ENCODE data around the gene DPM2.
A peak's percentile ranks its signal among the peaks of the same experiment; 100 is the strongest.

DPM2 gene

GRCh38 chr9:127953768-127954505, 16.3 kb upstream of the DPM2 start:
- DNase-seq: no peak

GRCh38 chr9:127953154-127953553, 15.5 kb upstream of the DPM2 start:
- no peak for DNase-seq

GRCh38 chr9:127950513-127951289, 13.0 kb upstream of the DPM2 start:
- no peak for DNase-seq

DNA sequence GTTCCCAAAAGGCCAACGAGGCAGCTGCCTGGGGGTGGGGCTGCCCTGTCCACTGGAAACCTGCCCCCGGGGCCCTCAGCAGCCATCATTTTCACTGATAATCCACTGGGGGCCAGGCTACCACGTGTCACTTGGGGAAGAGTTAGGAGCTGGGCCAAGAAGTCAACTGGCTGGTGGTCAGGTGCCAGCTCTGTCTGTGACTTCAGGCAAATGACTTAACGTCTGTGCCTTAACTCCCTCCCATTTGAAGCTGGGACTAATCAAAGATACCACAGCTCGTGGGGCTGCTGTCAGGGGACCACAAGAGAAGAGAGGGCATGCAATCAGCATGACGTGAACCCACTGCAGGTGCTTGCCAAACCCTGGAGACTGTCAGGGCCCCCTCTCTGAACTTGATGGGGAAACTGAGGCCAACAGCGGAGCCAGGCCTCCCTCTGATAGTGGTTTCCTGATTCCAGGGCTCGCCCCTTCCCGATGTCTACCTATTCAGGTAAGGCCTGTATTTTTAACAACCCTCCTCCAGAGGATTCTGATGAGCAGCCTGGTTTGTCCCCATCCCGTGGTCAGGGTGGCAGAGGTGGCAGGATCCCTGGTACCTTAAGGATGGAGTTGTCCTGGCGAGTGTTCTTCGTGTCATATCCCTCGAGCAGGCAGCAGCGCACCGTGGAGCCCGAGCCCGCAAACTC, 12.3 kb upstream of the DPM2 start:
- DNase-seq: no peak

GRCh38 chr9:127947841-127948710, 10.4 kb upstream of the DPM2 start:
- DNase-seq: no peak

- DNase-seq: no peak
Measured at GRCh38 chr9:127946728-127947127, 9.1 kb upstream of the DPM2 start.

DNA sequence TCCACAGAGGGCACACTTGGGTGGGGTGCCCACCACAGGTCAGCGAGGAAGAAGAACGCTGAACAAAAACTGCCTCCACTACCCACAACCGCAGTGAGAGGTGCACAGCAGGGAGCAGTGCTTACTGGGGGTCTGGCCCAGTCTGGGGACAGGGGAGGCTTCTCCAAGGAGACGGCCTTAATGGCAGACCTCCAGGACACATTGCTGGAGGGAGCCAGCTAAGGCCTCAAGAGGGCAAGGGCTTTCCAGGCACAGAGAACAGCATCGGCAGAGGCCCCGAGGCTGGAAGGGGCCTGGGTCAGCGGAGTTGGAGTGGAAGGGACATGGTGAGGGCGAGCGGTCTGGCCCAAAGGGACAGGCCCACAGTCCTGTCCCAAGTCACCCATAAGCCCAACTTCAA, 8.3 kb upstream of the DPM2 start:
- DNase-seq: no peak

DNA sequence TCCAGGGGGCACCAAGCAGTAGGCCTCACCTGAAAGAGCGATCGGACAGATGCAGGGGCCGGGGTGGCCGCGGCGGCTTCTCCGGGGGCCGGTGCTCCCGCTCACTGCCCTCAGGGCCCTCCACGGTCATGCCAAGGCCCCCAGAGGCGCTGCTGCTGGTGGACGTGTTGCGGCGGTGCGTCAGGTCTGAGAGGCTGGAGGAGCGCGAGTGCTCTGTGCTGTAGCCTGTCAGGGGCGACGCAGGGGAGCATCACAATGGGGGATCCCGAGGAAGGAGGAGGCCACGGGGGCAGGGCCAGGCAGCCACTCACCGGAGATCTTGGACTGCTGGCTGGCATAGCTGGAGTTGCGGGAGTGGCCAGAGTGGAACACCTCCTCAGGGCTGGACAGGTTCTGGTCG, 7.7 kb upstream of the DPM2 start:
- DNase-seq: no peak

DNA sequence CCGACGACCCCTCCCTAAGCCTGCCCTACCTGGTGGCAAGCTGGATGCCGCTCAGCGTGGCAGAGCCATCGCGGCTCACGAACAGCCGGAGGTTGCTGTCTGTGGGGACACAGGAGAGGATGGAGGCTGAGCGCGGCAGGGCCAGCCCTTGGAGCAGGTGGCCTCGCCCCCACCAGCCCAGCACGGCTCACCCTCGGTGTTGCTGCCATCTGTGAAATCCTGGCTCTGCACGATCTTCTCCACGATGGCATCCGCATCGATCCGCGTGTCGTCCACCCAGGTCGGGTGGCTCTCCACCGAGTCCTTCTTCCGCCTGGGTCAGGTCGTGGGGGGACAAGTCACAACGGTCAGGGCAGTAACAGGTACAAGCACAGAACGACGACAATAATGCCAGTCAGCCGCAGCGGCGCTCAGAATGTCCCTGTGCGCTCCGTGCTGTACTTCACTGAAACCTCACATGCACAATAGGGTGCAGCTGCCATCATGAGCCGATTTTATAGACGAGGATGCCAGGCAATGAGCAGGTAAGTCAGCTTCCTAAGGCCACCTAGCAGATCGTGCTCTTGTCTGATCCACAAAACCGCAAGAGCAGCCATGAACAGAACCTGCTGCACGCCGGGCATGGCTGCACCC, 7.0 kb upstream of the DPM2 start:
- no peak for DNase-seq

DNA sequence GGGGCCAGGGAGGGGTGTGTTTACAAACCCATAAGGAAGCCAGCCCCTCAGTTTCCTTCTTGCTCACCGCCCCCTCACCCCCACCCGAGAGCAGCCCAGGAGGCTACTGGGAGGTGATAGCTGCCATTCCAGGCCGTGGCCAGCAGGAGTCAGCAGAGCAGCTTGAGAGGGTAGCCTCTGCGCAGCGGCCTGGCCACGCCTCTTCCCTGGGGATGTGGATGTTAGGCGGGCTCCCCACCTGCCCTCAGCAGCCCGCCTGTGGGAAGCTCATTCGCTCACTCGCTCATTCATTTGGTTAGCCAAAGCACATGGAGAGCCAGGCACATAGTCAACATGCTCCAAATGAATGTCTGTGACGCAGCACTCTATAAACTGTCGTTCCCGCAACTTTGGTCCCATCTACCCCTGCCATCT, 6.1 kb upstream of the DPM2 start:
- peak; percentile 70 for DNase-seq

DNA sequence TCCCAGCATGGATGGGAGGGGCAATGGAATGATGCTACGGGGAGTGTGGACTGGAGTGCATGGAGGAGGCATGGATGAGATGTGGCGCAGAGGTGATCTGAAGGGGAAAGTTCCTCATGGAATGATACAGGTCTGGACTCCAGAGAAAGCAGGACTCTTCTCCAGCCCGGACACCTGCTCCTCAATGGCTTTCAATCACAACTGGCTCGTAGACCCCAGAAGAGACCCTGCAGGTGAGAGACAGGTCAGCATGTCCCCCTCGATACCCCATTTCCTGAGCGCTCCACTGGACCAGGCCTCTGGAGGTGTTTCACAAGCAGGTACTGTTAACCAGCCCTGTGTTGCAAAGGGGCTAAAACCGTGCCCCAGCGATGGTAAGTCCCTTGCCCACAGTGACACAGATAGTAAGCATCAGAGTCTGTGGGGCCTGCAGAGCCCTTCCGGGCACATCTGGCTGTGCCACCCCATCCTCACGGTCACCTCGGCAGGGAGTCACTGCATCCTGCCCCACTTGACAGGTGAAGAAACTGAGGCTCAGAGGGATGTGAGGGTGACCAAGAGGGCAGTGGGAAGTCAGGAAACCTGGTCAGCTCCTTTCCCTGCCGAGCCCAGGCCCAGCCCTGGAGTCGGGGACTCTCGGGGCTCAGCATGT, 5.5 kb upstream of the DPM2 start:
- no peak for DNase-seq

DNA sequence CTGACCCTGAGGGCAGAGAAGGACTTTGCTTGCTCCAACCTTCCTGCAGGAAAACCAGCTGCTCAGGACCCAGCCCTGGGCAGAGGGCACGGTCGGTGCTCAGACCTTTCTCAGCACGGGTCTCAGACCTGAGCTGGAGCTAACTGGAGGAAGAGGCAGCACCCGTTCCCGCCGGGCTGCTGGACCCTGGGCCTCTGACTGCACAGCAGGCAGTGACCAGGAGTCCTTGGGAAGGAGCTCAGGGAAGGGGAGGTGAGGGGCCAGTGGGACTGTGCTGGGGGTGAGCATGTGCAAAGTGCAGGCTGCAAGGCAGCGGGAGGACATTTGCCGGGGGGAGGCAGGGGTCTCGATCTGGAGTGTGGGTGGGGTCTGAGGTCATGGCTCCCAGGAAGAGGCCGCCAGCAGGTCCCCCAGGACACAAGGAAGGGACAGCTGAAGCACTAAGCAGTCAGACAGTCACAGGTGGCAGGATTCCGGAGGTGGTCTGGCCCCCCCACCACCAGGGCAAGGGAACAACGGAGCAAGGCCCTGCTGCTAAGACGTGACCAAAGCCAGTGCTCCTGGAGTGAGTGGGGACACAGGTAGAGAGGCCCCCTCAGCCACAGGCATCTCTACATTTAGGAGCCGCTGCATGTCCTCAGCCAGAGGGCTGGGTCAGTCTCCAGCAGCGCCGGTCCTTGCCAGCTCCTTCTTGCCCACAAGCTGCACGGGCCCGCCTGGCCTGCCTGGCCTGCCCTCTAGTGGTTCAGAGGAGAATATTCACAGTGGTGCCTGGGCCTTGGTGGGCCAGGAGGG, 4.8 kb upstream of the DPM2 start:
- peak; percentile 32 for DNase-seq

GRCh38 chr9:127941961-127942215, 4.2 kb upstream of the DPM2 start:
- DNase-seq: no peak

- no peak for DNase-seq
Measured at GRCh38 chr9:127941062-127941960, 3.7 kb upstream of the DPM2 start.

- no peak for DNase-seq
Measured at GRCh38 chr9:127940593-127940992, 2.9 kb upstream of the DPM2 start.

DNA sequence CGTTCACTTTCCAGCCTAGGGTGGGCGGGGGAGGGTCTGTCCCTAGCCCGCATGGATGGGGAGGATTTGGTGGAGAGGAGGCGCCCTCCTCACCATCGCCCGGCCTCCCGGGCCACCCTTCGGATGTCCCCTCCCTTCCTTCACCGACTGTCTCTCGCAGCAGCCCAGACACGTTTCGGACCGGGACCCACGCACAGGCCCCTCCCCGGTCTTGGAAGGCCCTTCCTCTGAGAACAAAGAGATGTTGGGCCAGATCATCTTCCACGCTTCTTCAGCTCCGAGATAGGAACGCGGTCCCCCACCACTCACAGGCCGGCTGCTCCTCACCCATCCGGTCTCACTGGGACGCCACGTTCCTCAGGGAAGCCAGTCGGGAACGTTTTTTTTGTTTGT, 640 bp upstream of the DPM2 start:
- DNase-seq: no peak

- no peak for DNase-seq
Measured at GRCh38 chr9:127937056-127937387, 632 bp downstream of the DPM2 start.

DNA sequence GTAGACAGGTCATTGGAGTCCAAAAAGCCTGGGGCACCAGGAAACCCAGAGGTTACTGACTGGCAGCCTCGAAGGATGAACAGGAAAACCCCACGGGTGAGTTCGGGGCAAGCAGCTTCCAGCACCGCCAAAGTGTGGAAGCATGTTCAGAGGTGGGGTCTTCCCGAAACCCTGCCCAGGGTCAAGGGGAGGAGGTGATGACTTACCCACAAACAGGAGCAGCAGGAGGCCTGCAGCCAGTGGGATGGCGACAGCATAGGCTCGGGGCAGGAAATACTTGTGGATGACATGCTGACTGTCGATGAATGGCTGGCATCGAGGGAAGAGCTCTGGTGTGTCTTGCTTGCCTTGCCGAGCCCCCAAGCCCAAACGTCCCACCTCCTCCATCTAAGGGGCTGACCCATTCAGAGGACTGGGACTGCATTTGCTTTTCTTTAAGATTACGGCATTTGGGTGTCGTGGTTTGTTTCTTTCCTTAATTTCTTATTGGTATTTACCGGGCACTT, 1.3 kb downstream of the DPM2 start:
- no peak for DNase-seq

GRCh38 chr9:127935765-127936221, 1.9 kb downstream of the DPM2 start:
- no peak for DNase-seq

GRCh38 chr9:127934986-127935385, 2.7 kb downstream of the DPM2 start:
- DNase-seq: no peak
